Skeletal muscle cell (primary cell): ENCODE measurements around the gene RNF115.
"Not testable (repeated sequence)": the region's sequence is repeated elsewhere in the genome, so short reads cannot be mapped to it uniquely, and the experiment has no call there.

Experiments
- DNase-seq: peaks from one replicate; pipeline ENCODE4 v3.0.0-alpha.2; 2010; ENCODE audit warnings: low read depth
- H3K4me3 ChIP-seq: 2 replicates; pipeline ENCODE4 v1.5.1; 2011; ENCODE audit warnings: low read depth, mild to moderate bottlenecking, control low read depth, low read length, moderate library complexity

Gene RNF115

DNA sequence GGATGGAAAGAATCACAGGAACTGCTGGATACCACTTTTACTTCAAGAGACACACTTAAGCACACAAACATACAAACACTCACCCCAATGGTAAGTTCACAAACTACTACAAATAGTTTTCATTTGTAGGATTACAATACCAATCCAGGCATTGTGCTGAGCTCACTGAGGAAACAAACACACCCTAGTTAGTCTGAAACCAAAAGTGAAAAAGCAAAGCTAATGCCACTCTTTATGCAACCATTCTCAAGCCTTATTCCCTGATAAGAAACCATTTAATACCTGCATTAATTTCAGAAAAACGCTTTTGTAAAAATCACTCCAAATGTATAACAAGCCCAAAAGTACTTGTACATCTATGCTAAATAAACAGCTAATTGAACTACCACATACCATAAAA is 38.3 kb downstream of the RNF115 start:
- DNase-seq, result no peak
- no peak overlapping the region for H3K4me3 ChIP-seq

DNA sequence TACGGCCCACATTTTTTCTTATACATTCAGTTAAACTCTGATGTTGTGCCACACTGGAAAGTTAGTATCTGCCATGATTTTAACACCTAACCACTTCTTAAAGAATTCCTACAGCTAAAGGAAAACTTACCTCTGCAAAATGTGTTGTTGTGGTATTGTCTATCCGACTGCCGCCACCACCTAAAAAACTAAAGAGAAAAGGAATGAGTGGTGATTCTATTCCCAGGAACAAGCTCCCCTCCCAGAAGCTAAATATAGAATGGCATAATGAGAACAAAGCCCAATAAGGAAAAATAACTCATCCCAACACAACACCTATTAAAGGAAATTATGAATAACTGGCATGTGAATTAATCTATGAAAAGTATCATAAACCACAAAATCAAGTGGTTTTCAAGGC is 39.5 kb downstream of the RNF115 start:
- no peak for DNase-seq
- H3K4me3 ChIP-seq, result no peak overlapping the region

DNA sequence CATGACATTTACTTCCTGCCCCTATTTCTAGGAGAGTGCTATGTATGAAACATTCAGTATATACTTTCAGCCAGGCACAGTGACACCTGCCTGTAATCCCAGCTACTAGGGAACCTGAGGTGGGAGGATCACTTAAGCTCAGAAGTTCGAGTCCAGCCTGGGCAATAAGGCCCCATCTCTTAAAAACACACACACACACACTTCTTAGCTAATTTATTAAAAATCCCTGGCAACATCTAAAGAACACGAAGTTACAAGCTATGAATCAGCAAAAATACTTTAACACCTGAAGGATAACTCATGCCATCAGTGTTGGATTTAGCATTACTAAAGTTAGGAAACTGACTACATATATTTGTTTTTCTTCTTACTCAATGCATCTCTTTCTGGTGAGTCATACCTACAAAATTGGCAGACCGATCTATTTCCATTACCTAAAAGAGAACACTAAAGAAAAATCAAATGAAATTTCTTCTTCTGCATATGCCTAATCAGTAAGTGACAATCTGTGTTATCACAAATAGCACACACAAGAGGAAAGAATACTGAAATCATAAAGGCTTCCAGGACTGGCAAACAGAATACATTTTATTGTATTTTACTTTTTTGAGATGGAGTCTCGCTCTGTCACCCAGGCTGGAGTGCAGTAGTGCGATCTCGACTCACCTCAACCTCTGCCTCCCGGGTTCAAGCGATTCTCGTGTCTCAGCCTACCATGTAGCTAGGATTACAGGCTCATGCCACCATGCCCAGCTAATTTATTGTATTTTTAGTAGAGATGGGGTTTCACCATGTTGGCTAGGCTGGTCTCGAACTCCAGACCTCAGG is 41.4 kb downstream of the RNF115 start:
- no peak overlapping the region for H3K4me3 ChIP-seq
- peak; percentile 76 for DNase-seq

DNA sequence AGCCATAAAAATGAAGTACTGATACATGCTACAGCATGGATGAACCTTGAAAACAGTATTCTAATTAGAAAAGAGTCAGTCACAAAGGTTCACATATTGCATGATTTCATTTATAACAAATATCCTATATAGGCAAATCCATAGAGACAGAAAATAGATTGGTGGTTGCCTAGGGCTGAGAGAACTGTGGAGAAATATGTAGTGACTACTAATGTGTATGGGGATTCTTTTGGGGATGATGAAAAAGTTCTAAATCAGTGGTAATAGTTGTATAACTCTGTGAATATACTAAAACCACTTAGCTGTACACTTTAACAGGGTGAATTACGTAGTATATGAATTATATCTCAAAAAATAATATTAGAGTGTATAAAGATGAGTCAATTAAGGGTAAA is 45.8 kb downstream of the RNF115 start:
- DNase-seq, result no peak
- H3K4me3 ChIP-seq, result no peak overlapping the region

DNA sequence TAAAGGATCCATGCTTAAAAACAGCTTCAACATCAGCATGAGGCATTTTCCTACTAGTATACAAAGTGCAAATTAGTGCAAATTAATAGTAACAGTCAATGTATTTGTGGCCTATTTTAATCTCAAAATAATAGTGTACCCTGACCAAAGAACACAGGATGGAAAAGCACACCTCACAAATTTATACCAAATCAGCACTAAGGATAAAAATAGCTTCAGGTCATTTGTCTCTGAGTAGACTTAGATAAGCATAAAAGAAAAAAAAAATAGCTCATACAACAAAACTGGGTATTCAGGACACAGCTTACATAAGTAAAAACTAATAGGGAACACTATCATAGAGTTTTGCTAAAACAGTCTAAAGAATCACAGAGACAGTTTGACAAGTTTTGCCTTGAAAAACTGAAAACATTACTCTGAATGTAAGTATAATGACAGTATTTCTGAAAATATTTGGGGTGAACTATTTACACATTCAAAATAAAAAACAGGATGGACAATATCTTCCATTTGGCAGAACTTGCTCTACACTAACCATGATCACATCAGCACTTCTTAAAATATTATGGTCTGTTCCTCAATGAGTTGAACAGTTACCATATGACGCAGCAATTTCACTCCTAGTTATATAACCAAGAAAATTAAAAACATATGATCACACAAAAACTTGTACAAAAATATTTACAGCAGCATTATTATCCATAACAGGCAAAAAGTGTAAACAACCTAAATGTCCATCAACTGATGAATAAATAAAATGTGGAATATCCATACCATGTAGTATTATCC is 46.3 kb downstream of the RNF115 start:
- no peak overlapping the region for H3K4me3 ChIP-seq
- no peak for DNase-seq

DNA sequence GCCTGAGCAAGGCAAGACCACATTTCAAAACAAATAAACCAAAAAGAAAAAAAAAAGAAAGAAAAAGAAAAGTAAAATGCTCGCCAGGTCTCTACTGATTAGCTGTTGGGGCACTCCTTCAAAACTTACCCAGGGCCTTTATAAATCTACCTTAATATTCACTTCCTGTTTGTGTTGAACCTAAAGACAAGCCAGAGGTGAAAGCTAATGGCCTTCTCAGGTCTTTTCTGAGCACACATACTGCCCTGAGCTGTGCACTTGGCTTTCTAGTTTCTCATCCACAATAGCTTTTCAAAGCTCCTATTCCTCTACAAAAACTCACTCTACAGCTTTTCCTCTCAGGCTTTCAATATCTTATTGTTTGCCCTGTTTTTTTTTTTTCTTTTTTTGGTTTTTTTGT is 50.5 kb downstream of the RNF115 start:
- no peak for DNase-seq
- no peak overlapping the region for H3K4me3 ChIP-seq

DNA sequence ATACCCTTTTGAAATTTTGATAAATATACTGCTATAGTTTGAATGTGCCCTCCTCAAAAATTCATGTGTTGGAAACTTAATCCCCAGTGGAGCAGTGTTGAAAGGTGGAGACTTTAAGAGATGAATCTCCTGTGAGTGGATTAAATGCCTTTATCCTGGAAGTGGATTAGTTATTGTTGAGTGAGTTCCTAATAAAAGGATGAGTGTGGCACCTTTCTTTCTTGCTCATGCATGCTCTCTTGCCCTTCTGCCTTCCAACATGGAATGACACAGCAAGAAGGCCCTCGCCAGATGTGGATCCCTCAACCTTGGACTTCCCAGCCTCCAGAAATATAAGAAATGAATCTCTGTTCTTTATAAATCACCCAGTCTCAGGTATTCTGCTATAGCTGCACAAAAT is 52.8 kb downstream of the RNF115 start:
- DNase-seq, result no peak
- no peak overlapping the region for H3K4me3 ChIP-seq

DNA sequence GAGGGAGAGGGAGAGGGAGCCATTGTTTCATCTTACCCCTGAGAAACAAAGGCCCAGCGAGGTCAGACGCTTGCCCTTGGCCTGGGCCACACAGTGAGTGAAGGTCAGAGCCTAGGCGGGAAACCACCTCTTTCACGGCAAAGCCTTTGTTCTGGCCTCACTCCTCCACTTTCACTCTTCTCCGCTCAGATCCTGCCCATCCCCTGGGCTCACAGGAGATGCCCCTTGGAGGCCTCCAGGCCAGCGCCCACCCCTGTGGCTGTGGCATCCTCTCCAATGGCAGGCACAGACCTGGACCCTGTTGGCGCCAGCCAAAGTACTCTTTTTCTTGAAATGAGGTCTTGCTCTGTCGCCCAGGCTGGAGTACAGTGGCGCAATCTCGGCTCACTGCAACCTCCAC is 55.9 kb downstream of the RNF115 start:
- DNase-seq, H3K4me3 ChIP-seq: not testable (repeated sequence)

DNA sequence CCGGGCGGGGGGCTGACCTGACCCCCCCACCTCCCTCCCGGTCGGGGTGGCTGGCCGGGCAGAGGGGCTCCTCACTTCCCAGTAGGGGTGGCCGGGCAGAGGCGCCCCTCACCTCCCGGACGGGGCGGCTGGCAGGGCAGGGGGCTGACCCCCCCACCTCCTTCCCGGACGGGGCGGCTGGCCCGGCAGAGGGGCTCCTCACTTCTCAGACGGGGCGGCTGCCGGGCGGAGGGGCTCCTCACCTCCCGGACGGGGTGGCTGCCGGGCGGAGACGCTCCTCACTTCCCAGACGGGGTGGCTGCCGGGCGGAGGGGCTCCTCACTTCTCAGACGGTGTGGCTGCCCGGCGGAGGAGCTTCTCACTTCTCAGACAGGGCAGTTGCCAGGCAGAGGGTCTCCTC is 57.0 kb downstream of the RNF115 start:
- DNase-seq, H3K4me3 ChIP-seq: not testable (repeated sequence)

DNA sequence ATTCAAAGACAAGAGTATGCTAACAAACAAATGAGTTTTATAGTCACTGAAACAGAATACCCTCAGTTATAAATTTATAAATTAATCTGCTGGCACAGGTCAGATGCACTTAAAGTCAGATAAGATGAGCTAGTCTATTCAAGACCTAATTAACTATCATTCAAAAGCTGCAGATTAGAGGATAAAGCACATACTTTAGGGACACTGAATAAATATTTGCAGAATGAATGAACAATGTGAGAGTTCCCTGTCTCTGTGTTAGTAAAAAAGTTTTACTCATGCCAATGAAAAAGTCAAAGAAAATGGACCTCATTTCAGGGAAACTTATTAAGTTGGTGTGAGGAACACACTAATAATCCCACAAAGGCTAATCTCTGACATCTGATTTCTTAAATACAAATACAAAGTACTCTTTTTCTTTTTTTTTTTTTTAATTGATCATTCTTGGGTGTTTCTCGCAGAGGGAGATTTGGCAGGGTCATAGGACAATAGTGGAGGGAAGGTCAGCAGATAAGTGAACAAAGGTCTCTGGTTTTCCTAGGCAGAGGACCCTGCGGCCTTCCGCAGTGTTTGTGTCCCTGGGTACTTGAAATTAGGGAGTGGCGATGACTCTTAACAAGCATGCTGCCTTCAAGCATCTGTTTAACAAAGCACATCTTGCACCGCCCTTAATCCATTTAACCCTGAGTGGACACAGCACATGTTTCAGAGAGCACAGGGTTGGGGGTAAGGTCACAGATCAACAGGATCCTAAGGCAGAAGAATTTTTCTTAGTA is 58.1 kb downstream of the RNF115 start:
- not testable (repeated sequence) for DNase-seq, H3K4me3 ChIP-seq

DNA sequence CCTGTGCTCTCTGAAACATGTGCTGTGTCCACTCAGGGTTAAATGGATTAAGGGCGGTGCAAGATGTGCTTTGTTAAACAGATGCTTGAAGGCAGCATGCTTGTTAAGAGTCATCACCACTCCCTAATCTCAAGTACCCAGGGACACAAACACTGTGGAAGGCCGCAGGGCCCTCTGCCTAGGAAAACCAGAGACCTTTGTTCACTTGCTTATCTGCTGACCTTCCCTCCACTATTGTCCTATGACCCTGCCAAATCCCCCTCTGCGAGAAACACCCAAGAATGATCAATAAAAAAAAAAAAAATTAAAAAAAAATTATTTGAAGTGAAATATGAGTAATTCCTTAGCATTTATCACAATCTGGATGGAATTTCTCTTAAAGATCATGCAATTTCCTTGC is 58.8 kb downstream of the RNF115 start:
- DNase-seq, H3K4me3 ChIP-seq: not testable (repeated sequence)

DNA sequence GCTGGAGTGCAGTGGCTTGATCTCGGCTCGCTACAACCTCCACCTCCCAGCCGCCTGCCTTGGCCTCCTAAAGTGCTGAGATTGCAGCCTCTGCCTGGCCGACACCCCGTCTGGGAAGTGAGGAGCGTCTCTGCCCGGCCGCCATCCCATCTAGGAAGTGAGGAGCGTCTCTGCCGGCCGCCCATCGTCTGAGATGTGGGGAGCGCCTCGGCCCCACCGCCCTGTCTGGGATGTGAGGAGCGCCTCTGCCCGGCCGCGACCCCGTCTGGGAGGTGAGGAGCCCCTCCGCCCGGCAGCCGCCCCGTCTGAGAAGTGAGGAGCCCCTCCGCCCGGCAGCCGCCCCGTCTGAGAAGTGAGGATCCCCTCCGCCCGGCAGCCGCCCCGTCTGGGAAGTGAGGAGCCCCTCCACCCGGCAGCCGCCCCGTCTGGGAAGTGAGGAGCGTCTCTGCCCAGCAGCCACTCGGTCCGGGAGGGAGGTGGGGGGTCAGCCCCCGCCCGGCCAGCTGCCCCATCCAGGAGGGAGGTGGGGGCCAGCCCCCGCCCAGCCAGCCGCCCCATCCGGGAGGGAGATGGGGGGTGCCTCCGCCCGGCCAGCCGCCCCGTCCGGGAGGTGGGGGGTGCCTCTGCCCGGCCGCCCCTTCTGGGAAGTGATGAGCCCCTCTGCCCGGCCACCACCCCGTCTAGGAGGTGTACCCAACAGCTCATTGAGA is 59.5 kb downstream of the RNF115 start:
- not testable (repeated sequence) for DNase-seq, H3K4me3 ChIP-seq

DNA sequence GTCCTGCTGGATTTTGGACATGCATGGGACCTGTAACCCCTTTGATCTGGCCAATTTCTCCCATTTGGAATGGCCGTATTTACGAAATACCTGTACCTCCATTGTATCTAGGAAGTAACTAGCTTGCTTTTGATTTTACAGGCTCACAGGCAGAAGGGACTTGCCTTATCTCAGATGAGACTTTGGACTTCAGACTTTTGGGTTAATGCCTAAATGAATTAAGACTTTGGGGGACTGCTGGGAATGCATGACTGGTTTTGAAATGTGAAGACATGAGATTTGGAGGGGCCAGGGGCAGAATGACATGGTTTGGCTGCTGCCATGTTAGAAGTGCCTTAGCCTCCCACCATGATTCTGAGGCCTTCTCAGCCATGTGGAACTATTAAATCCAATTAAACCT is 61.9 kb downstream of the RNF115 start:
- DNase-seq, H3K4me3 ChIP-seq: not testable (repeated sequence)

DNA sequence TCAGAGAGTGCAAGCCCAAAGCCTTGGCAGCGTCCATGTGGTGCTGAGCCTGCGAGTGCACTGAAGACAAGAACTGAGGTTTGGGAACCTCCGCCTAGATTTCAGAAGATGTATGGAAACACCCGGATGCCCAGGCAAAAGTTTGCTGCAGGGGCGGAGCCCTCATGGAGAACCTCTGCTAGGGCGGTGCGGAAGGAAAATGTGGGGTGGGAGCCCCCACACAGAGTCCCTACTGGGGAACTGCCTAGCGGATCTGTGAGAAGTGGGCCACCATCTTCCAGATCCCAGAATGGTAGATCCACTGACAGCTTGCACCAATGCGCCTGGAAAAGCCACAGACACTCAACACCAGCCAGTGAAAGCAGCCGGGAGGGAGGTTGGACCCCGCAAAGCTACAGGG is 62.4 kb downstream of the RNF115 start:
- H3K4me3 ChIP-seq, DNase-seq: not testable (repeated sequence)

DNA sequence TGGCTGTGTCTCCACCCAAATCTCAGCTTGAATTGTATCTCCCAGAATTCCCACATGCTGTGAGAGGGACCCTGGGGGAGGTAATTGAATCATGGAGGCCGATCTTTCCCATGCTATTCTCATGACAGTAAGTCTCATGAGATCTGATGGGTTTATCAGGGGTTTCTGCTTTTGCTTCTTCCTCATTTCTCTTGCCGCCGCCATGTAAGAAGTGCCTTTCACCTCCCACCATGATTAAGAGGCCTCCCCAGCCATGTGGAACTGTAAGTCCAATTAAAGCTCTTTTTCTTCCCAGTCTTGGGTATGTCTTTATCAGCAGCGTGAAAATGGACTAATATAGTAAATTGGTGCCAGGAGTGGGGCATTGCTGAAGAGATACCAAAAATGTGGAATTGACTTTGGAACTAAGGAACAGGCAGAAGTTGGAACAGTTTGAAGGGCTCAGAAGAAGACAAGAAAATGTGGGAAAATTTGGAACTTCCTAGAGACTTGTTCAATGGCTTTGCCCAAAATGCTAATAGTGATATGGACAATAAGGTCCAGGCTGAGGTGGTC is 63.4 kb downstream of the RNF115 start:
- H3K4me3 ChIP-seq, DNase-seq: not testable (repeated sequence)

DNA sequence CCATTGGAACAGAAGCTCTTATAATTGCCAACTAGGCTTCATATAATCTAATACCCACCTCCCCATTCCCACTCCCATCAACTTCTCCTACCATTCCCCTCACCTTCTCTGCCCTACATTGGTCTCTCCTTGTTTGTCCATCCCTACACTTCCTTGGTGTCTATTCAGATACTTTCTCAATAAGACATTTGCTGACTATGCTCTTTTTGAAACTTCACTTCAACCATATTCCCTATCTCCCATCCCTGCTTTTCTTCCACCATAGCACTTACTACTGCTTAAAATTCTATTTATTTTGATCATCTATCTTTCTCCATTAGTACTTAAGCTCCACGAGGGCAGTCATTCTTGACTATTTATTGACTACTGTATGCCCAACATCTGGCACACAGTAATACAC is 64.2 kb downstream of the RNF115 start:
- no peak for DNase-seq
- no peak overlapping the region for H3K4me3 ChIP-seq

DNA sequence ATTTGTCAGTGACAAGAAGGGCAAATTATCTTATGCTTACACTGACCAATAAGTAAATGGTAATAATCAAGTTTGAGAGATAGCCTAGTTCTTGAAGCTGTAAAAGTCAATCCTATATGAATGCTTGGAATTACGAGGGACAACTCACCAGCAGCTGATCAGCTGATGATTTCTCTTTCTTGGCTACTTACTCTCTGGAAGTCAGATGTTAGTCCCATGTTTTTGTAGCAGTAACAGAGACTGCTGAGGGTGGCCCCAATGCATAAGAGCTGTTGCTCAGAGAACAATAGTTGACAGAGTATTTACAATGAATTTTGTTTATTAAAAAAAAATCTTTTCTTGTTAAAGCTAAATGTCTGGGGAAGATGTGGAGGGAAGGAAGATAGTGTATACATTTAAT is 65.3 kb downstream of the RNF115 start:
- DNase-seq, result no peak
- H3K4me3 ChIP-seq, result no peak overlapping the region

DNA sequence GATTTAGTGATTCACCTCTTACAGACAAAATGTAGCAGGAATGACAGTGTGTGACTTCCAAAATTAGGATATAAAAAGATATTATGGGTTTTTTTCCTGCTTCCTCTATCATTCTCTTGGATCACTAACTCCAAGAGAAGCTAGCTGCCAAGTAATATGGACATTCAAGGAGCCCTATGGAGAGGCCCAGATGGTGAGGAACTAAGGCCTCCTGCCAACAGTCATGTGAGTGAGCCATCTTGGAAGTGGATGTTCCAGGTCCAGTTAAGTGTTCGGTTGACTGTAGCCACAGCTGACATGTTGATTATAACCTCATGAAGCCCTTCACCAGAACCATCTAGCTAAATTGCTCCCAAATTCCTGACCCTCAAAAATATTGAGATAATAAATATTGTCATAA is 65.8 kb downstream of the RNF115 start:
- DNase-seq, result no peak
- no peak overlapping the region for H3K4me3 ChIP-seq

DNA sequence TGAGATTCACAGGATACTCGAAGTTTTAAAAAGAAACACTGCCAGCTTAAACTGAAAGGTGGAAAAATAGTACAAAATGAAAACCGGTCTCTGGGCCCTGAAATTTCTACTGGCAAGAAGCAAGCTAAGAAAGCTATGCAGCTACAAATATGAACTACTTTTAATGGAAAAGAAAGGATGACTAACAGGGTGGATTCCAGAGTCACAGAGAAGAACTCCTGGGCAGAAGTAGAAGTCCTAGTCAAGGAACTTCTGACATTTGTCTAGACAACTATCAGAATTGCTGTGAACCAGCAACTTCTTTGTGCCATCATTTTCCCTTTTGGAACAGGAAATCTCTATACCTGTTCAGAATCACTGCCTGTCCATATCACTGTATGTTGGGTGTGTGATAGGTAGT is 66.5 kb downstream of the RNF115 start:
- DNase-seq, result no peak
- no peak overlapping the region for H3K4me3 ChIP-seq
